ENCODE measurements around the gene ENOPH1. TPM values are rescaled to one million over a fixed set of nuclear protein-coding genes. Genes with fewer than 3 reads are reported as not detected.
A peak's percentile ranks its signal among the peaks of the same experiment; 100 is the strongest.

ENOPH1 gene
- total RNA-seq, 2 donors from 2014 or later = 48.0 to 61.1 TPM

DNA sequence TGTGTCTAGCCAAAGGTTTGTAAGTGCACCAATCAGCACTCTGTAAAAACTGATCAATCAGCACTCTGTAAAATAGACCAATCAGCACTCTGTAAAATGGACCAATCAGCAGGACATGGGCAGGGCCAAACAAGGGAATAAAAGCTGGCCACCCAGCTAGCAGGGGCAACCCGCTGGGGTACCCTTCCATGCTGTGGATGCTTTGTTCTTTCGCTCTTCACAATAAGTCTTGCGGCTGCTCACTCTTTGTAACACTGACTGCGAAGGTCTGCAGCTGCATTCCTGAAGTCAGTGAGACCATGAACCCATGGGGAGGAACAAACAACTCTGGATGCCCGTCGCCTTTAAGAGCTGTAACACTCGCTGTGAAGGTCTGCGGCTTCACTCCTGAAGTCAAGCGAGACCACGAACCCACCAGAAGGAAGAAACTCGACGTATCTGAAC is 14.4 kb upstream of the ENOPH1 start:
- peaks cover 4% of the 10 kb centered on the region for H3K9me3 Mint-ChIP-seq
- H3K36me3 Mint-ChIP-seq (ENCODE audit: low read depth) = no peaks in the 10 kb centered on the region
- H3K4me3 Mint-ChIP-seq = no peak overlapping the region
- H3K27me3 Mint-ChIP-seq = no peaks in the 10 kb centered on the region
- H3K4me1 Mint-ChIP-seq = no peaks in the 10 kb centered on the region
- ATAC-seq (replicated peaks) = no peak
- no peak overlapping the region for H3K27ac Mint-ChIP-seq

DNA sequence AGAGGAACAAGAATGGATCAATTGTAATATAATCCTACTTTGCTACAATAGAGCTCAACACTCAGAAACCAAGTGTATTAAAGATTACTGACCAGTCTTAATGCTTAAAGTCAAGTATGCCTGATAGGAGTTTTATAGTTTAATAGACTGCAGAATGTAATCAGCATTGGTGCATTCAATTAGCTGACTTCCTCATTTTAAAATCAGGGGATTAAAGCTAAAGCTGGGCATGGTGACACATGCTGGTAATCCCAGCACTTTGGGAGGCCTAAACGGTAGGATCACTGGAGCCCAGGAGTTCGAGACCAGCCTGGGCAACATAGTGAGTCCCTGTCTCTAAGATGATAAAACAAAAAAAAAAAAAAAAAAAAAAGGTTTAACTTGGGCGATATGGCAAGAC is 10.9 kb upstream of the ENOPH1 start:
- H3K4me3 Mint-ChIP-seq = no peak overlapping the region
- H3K27ac Mint-ChIP-seq = no peak overlapping the region
- H3K27me3 Mint-ChIP-seq = no peaks in the 10 kb centered on the region
- ATAC-seq (replicated peaks) = no peak
- H3K9me3 Mint-ChIP-seq = no peaks in the 10 kb centered on the region
- peaks cover 14% of the 10 kb centered on the region for H3K4me1 Mint-ChIP-seq
- H3K36me3 Mint-ChIP-seq (ENCODE audit: low read depth) = peaks cover 25% of the 10 kb centered on the region

DNA sequence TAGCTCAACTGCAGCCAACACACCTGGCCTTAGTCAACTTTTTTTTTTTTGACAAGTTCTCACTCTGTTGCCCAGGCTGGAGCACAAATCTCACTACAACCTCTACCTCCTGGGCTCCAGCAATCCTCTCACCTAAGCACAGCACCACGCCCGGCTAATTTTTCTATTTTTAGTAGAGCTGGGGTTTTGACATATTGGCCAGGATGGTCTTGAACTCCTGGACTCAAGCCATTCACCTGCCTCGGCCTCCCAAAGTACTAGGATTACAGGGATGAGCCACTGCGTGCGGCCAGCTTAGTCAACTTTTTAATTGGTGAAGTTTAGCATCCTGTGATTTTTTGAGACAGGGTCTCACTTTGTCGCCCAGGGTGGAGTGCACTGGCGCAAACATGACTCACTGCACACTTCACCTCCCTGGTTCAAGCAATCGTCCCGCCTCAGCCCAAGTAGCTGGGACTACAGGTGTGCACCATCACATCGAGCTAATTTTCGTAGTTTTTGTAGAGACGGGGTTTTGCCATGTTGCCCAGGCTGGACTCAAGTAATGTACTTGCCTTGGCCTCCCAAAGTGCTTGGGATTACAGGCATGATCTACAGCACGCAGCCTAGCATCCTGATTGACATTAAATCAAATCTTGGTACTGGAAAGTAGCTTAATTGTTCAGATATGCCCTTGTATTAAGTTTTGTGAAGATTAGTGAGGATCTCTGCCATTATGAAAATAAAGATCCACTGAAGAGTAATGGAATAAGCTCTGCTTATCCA is 8.4 kb upstream of the ENOPH1 start:
- no peak overlapping the region for H3K4me3 Mint-ChIP-seq
- no peaks in the 10 kb centered on the region for H3K27me3 Mint-ChIP-seq
- H3K9me3 Mint-ChIP-seq = no peaks in the 10 kb centered on the region
- H3K36me3 Mint-ChIP-seq (ENCODE audit: low read depth) = peaks cover 50% of the 10 kb centered on the region
- no peak for ATAC-seq (replicated peaks)
- H3K27ac Mint-ChIP-seq = no peak overlapping the region
- peaks cover 24% of the 10 kb centered on the region for H3K4me1 Mint-ChIP-seq

DNA sequence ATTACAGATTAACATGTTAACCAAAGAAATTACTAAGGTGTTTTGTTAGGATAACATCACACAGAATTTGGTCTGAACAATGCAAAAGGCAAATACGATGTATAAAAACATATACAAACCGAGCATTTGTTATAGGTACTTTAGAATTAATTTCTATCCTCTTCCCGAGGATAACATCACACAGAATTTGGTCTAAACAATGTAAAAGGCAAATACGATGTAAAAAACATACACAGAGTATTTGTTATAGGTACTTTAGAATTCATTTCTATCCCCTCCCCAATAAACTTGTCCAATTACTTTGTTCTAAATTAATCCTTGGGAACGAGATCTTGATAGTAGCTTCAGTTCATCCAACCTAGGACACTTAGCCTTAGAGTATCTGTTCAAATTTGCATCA is 7.8 kb upstream of the ENOPH1 start:
- Mint-ChIP-seq H3K4me3 (no peak overlapping the region), H3K27me3 (no peaks in the 10 kb centered on the region), H3K9me3 (no peaks in the 10 kb centered on the region), H3K27ac (no peak overlapping the region), H3K4me1 (peaks cover 31% of the 10 kb centered on the region), H3K36me3 (ENCODE audit: low read depth) (peaks cover 57% of the 10 kb centered on the region)
- no peak for ATAC-seq (replicated peaks)

DNA sequence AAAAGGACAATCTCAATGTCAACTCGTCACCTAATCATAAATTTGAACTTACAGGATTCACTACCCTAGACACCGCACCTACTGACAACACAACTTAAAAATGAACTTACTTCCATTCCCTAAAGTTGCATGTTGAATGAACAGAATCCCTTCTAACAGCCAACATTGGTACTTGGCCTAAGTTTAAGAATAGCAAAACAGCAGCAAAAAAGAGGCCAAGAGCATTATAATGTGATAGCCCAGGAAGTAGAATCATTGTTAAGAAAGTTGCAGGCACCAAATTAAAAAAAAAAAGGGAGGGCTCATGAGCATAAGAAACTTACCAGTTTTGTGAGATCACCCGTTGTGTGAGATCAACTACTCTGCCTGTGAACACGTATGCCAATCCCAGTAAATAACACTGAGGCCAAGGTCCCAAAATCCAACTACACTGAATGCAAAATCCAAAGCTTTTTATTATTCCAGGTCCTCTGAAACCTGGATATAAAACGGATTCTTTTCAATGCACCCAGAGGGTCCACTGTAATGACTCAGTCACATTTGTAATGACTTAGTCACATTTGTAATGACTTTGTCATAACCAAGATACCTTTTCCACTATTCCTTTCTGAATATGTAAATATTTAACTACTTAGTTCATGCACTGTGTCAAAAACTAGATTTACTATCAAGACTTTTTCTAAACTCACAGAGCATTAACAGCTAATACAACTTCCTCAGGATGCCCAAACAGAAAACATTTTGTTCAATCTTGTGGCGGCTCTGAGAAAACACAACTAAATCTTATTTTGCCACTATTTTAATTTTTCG is 6.9 kb upstream of the ENOPH1 start:
- Mint-ChIP-seq H3K9me3 (no peaks in the 10 kb centered on the region), H3K27me3 (no peaks in the 10 kb centered on the region), H3K4me3 (no peak overlapping the region), H3K4me1 (peaks cover 37% of the 10 kb centered on the region), H3K36me3 (ENCODE audit: low read depth) (peaks cover 65% of the 10 kb centered on the region), H3K27ac (peak overlapping the region; percentile 31)
- peak; percentile 82 for ATAC-seq (replicated peaks)

DNA sequence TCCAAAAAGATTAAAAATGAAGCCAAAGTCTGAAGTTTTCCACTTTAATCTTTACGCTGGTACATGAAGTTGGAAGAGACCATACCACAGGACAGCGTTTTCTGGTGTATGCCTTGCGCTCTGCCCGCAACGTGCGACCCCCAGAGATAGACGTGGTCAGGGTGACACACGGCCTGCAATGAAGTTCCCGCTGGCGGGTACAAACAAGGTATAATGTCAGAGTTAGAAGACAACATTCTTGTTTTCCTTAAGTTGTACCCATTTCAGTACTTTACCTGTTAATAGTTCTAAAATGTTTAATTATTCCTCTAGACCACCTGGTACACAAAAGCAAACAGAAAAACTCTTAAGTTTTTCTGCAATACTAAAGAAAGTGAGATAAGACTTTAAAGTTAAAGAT is 4.9 kb upstream of the ENOPH1 start:
- peak overlapping the region; percentile 99 for H3K4me3 Mint-ChIP-seq
- no peak for ATAC-seq (replicated peaks)
- no peaks in the 10 kb centered on the region for H3K27me3 Mint-ChIP-seq
- H3K4me1 Mint-ChIP-seq = peaks cover 37% of the 10 kb centered on the region
- H3K36me3 Mint-ChIP-seq (ENCODE audit: low read depth) = peaks cover 83% of the 10 kb centered on the region
- no peaks in the 10 kb centered on the region for H3K9me3 Mint-ChIP-seq
- no peak overlapping the region for H3K27ac Mint-ChIP-seq

DNA sequence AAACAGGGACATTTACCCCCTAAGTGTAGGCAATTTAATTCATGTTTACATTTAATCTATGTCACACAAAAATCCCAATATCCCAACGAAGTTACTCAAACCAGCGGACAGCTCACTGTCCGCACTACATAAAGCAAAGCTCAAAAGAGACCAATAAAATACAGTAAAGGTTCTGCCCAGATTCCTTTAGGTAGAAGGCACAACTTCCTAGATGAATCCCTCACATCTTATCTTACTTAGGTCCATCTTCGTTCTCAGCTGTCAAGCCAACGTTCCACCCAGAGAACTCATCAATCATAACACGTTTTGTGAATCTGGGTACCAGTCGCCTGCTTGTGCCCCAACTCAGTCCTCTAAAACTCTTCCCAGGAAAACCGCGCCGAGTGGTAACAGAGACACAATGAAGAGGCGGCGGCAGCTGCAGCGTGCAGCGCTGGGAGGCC is 1.8 kb upstream of the ENOPH1 start:
- Mint-ChIP-seq H3K9me3 (no peaks in the 10 kb centered on the region), H3K27me3 (no peaks in the 10 kb centered on the region), H3K36me3 (ENCODE audit: low read depth) (peaks cover 96% of the 10 kb centered on the region), H3K4me1 (peaks cover 31% of the 10 kb centered on the region), H3K4me3 (peak overlapping the region; percentile 99), H3K27ac (peak overlapping the region; percentile 99)
- ATAC-seq (replicated peaks) = no peak

DNA sequence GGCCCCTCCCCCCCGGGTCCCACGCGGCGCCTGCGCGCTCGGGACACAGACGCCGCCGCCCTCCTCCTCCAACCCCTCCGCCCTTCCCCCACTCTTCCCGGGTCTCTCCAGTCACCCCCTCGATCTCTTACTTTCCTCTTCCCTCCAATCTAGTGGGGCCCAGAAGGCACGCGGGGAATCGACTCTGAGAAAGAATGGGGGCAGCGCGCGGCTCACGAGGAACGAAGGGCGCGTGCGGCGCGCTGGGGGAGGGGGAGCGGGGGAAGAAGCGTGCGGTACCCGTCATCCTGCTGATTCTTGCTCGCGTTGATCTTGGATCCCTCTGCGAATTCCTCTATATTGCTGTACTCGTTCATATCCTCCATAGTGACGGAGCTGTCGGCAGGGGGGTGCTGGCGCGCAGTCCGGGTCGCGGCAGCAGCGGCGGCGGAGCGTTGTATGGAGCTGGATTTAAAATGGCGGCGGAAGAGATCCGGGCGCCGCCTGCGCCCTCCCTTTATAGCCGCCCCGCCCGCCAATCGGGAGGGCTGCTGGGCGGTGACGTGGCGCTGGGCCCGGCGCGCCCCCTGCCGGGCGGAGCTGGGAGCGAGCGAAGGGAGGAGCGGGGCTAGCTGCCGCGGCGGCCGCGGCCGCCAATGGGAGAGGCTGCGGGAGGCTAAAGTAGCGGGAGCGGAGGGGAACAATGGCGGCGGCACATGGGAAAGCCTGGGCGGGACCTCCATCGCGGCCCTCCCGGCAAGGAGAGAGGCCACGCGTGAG is 1.2 kb upstream of the ENOPH1 start:
- H3K4me3 Mint-ChIP-seq = peak overlapping the region; percentile 99
- ATAC-seq (replicated peaks) = peak; percentile 60
- peaks cover 96% of the 10 kb centered on the region for H3K36me3 Mint-ChIP-seq (ENCODE audit: low read depth)
- no peaks in the 10 kb centered on the region for H3K27me3 Mint-ChIP-seq
- no peaks in the 10 kb centered on the region for H3K9me3 Mint-ChIP-seq
- peak overlapping the region; percentile 99 for H3K27ac Mint-ChIP-seq
- peaks cover 25% of the 10 kb centered on the region for H3K4me1 Mint-ChIP-seq

DNA sequence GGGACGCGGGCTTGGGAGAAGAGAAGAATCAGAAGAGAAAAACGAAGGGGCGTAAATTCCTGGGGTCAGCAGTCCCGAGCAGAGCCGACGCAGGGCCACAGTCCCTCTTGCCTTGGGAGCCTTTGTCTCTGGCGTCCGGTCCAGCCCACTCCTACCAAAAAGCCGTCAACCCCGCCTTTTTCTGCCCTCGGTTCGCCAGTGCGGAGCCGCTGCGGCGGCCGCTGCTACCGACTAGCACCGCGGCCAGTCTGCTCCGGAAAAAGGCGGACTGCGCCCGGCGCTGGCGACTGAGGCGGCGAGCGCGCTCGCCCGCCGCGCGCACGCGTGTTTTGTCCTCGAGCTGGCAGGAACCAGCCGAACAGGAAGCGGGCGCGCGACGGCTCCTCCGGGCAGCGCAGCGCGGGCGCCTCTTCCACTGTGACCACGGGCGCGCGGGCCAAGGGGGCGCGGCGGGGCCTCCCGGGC is 630 bp upstream of the ENOPH1 start:
- peaks cover 96% of the 10 kb centered on the region for H3K36me3 Mint-ChIP-seq (ENCODE audit: low read depth)
- H3K27ac Mint-ChIP-seq = peak overlapping the region; percentile 99
- ATAC-seq (replicated peaks) = no peak
- no peaks in the 10 kb centered on the region for H3K9me3 Mint-ChIP-seq
- H3K4me3 Mint-ChIP-seq = peak overlapping the region; percentile 99
- H3K4me1 Mint-ChIP-seq = peaks cover 23% of the 10 kb centered on the region
- H3K27me3 Mint-ChIP-seq = no peaks in the 10 kb centered on the region

DNA sequence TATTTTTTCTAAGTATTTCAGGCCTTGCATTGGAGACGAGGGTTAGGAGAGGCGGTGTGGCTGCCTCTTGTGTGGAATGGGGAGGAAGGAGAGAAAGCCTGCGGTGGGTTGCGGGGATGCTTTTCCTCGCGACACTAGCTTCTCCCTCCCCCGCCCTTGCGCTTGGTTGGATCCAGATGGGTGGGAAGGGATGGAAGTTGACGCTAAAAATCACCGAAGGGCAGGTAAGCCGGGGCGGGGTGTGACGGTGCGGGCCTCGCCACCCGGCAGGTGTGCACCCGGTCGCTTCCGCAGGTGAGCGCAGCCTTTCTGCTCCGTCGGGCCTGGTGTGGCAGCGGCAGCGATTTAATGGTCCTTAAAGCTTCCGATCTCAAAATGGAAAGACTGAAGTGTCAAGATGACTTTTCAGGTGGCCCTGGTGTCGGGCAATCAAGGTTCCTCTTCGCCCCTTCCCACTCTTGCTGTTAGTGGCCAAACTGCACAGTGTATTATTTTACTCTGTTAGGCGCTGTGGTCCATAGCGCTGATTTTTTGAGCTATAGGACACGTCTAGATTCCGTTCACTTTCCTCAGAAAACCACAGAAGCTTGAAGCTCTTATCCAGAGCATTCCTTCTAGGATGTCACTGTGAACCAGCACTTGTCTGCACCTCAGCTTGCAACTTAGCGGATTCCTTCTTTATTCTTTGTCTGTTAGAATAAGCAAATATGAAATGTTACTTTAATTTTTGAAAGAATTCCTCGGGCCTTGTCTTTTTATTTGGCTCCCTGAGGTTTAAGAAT is 765 bp downstream of the ENOPH1 start:
- Mint-ChIP-seq H3K4me3 (peak overlapping the region; percentile 99), H3K27ac (peak overlapping the region; percentile 99), H3K27me3 (no peaks in the 10 kb centered on the region), H3K4me1 (peaks cover 23% of the 10 kb centered on the region), H3K36me3 (ENCODE audit: low read depth) (peaks cover 96% of the 10 kb centered on the region), H3K9me3 (no peaks in the 10 kb centered on the region)
- no peak for ATAC-seq (replicated peaks)

DNA sequence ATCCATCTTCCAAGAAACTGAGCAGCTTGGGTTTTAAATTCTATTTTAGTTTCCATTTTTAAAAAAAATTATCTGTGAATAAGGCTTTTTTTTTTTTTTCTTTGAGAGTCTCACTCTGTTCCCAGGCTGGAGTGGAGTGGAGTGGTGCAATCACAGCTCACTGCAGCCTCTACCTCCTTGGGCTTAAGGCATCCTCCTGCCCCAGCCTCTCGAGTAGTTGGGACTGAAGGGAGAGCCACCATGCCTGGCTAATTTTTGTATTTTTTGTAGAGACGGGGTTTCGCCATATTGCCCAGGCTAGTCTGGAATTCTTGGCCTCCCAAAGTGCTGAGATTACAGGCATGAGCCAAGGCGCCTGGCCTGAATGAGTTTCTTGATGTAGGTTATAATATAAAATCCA is 1.4 kb downstream of the ENOPH1 start:
- peaks cover 96% of the 10 kb centered on the region for H3K36me3 Mint-ChIP-seq (ENCODE audit: low read depth)
- peaks cover 21% of the 10 kb centered on the region for H3K4me1 Mint-ChIP-seq

DNA sequence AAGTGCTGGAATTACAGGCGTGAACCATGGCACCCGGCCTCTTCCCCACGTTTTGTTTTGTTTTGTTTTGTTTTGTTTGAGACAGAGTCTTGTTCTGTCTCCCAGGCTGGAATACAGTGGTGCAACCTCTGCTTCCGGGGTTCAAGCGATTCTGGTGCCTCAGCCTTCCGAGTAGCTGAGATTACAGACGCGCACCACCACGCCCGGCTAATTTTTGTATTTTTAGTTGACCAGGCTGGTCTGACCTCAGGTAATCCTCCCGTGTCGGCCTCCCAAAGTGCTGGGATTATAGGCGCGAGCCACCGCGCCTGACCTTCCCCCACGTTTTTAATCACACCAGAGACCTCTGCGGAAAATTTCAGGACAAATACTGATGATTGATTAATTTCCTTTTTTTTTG is 2.2 kb downstream of the ENOPH1 start:
- Mint-ChIP-seq H3K27ac (peak overlapping the region; percentile 85), H3K4me1 (peaks cover 21% of the 10 kb centered on the region), H3K4me3 (peak overlapping the region; percentile 99), H3K36me3 (ENCODE audit: low read depth) (peaks cover 96% of the 10 kb centered on the region), H3K27me3 (no peaks in the 10 kb centered on the region), H3K9me3 (no peaks in the 10 kb centered on the region)
- ATAC-seq (replicated peaks) = no peak

More for the DNA sequence above, 1.4 kb downstream of the ENOPH1 start:
- Mint-ChIP-seq H3K9me3 (no peaks in the 10 kb centered on the region), H3K27ac (peak overlapping the region; percentile 85), H3K27me3 (no peaks in the 10 kb centered on the region), H3K4me3 (peak overlapping the region; percentile 99)
- no peak for ATAC-seq (replicated peaks)

DNA sequence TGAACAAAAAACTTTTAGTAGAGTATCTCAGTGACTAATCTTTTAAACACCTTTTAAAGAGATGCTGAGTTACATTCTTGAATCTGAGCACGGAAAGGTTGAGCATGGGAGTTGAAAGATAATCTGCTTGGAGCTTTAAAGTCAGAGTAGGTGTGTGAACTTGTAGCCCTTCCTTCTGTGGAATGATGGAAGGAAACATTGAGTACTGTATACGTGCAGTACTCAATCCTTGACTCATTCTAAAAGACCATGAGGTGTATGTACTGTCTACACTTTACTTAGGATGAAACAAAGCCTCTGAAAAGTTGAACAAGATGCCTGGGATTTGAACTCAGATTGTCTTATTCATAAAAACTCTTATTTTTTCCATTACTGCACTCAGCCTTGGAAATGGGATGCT is 3.4 kb downstream of the ENOPH1 start:
- Mint-ChIP-seq H3K27ac (peak overlapping the region; percentile 92), H3K27me3 (no peaks in the 10 kb centered on the region), H3K36me3 (ENCODE audit: low read depth) (peaks cover 96% of the 10 kb centered on the region), H3K4me3 (peak overlapping the region; percentile 99), H3K9me3 (no peaks in the 10 kb centered on the region), H3K4me1 (peaks cover 21% of the 10 kb centered on the region)
- peak; percentile 48 for ATAC-seq (replicated peaks)

DNA sequence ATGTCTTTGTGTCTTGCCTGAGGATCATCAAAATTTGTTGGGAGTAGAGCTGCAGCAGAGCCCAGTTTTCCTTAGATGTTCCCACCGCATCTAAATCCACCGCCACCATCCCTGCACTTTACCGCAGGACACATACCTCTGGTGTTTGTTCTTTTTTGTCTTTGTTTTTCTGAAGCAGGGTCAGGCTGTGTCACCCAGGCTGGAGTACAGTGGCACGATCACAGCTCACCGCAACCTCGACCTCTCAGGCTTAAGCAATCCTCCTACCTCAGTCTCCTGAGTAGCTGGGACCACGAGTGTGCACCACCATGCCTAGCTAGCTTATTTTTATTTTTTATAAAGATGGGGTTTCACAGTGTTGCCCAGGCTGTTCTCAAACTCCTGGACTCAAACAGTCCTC is 4.6 kb downstream of the ENOPH1 start:
- Mint-ChIP-seq H3K4me3 (peak overlapping the region; percentile 99), H3K36me3 (ENCODE audit: low read depth) (peaks cover 98% of the 10 kb centered on the region), H3K4me1 (peaks cover 32% of the 10 kb centered on the region), H3K27ac (peak overlapping the region; percentile 92), H3K9me3 (no peaks in the 10 kb centered on the region), H3K27me3 (no peaks in the 10 kb centered on the region)
- ATAC-seq (replicated peaks) = no peak

All from activated T-helper 17 cell treated with anti-CD3 and anti-CD28 coated beads, Interleukin-2, amount 50 U/mL, for 72 hours (primary cell).